Endothelial cell of umbilical vein (primary cell): ENCODE data around the gene VASH2. TPM values are rescaled to one million over a fixed set of nuclear protein-coding genes. Genes with fewer than 3 reads are reported as not detected.

Experiments used
- BruUV-seq: library from RNA; stranded (reverse); fragments of 400-500 nt; replicated peaks from 2 replicates; lab custom pipeline; 2021; lab: Mats Ljungman, UMichigan
- CTCF ChIA-PET: fragments of 300-600, 350-600 bp; sonication (Branson Sonifier 250); formaldehyde crosslinking; loops from one replicate; lab custom pipeline; 2021; ENCODE audit warnings: antibody characterized with exemption, inconsistent platforms; lab: Charles Lee
- POLR2A ChIA-PET: fragments of 300-600, 350-600 bp; sonication (Branson Sonifier 250); formaldehyde crosslinking; loops from one replicate; lab custom pipeline; 2021; ENCODE audit warnings: antibody characterized with exemption, inconsistent platforms; lab: Charles Lee
- DNase-seq: peaks from one replicate; pipeline ENCODE4 v3.0.0-alpha.2; 2011; ENCODE audit warnings: low read depth, low spot score
- FAIRE-seq: peaks from 2 replicates; lab custom pipeline; 2011; peaks lifted over from hg19 to GRCh38; lab: Jason Lieb, UNC
- H2AFZ ChIP-seq: 2 replicates; pipeline ENCODE4 v1.6.0; 2012; ENCODE audit warnings: low read depth, low read length, control low read depth, inconsistent platforms
- H3K27ac ChIP-seq: 2 replicates; pipeline ENCODE4 v1.5.1; 2011; ENCODE audit warnings: low read depth, mild to moderate bottlenecking, control low read depth, low read length, moderate library complexity; ENCODE audit not compliant: insufficient read depth
- H3K27me3 ChIP-seq, 2 experiments: 2 replicates each; pipeline versions ENCODE4 v1.6.0 to v1.6.1; 2011; ENCODE audit warnings: low read length in 2 of 2, mixed read lengths in 1 of 2; ENCODE audit not compliant: control insufficient read depth in 2 of 2, insufficient read depth in 2 of 2
- H3K36me3 ChIP-seq, 2 experiments: 2 replicates in 1 of 2; 3 replicates in 1 of 2; pipeline ENCODE4 v1.5.1; 2011; ENCODE audit warnings: low read length in 2 of 2, mild to moderate bottlenecking in 1 of 2, moderate library complexity in 1 of 2; ENCODE audit not compliant: control insufficient read depth in 2 of 2, insufficient read depth in 2 of 2; ENCODE audit errors: extremely low read depth in 1 of 2
- H3K4me1 ChIP-seq: 3 replicates; pipeline ENCODE4 v1.5.1; 2011; ENCODE audit warnings: mild to moderate bottlenecking, low read length; ENCODE audit not compliant: control insufficient read depth, insufficient read depth; ENCODE audit errors: extremely low read depth
- H3K4me2 ChIP-seq: 2 replicates; pipeline ENCODE4 v1.6.1; 2011; ENCODE audit warnings: low read length, control low read depth, mixed read lengths; ENCODE audit not compliant: insufficient read depth
- H3K4me3 ChIP-seq, 3 experiments: fragments of 200-600 bp in 1 of 3; sonication (generic), shearing (Covaris generic) in 1 of 3; replicated peaks in 1 of 3; 2 replicates each; pipeline ENCODE4 v1.5.1; 2011 to 2016; ENCODE audit warnings: control low read depth in 3 of 3, low read length in 3 of 3, mild to moderate bottlenecking in 2 of 3, inconsistent platforms in 1 of 3, low read depth in 1 of 3, moderate library complexity in 1 of 3; ENCODE audit not compliant: insufficient read depth in 1 of 3
- H3K79me2 ChIP-seq: 2 replicates; pipeline ENCODE4 v1.6.0; 2012; ENCODE audit warnings: low read length, inconsistent platforms; ENCODE audit not compliant: control insufficient read depth, insufficient read depth
- H3K9ac ChIP-seq: replicated peaks from 2 replicates; pipeline ENCODE3; 2011; ENCODE audit warnings: low read length, control low read depth; ENCODE audit not compliant: insufficient read depth; ENCODE audit errors: extremely low read depth
- H3K9me1 ChIP-seq: replicated peaks from 3 replicates; pipeline ENCODE4 v1.6.0; 2011; ENCODE audit warnings: mild to moderate bottlenecking, low read length; ENCODE audit not compliant: control insufficient read depth, insufficient read depth; ENCODE audit errors: extremely low read depth
- H3K9me3 ChIP-seq: replicated peaks from 2 replicates; pipeline ENCODE4 v1.5.1; 2012; ENCODE audit warnings: low read length, inconsistent platforms; ENCODE audit not compliant: control insufficient read depth, insufficient read depth
- H4K20me1 ChIP-seq: replicated peaks from 2 replicates; pipeline ENCODE3; 2011; ENCODE audit warnings: mild to moderate bottlenecking, low read length; ENCODE audit not compliant: control insufficient read depth, insufficient read depth; ENCODE audit errors: extremely low read depth
- CTCF ChIP-seq, 2 donors: IDR thresholded peaks; 1 replicate in 1 of 2; 2 replicates in 1 of 2; pipeline ENCODE4 v1.5.1; 2011; ENCODE audit warnings: low read length in 2 of 2, mild to moderate bottlenecking in 2 of 2, moderate library complexity in 2 of 2, control low read depth in 1 of 2, inconsistent platforms in 1 of 2, low read depth in 1 of 2; ENCODE audit not compliant: insufficient read depth in 1 of 2; ENCODE audit errors: extremely low read depth in 1 of 2
- EZH2 ChIP-seq: IDR thresholded peaks from 2 replicates; pipeline ENCODE4 v1.6.1; 2012; ENCODE audit warnings: borderline replicate concordance, low read depth, mild to moderate bottlenecking, moderate library complexity, low read length, inconsistent platforms; ENCODE audit not compliant: severe bottlenecking
- FOS ChIP-seq: IDR thresholded peaks from 2 replicates; pipeline ENCODE4 v1.6.1; 2011; ENCODE audit warnings: mild to moderate bottlenecking, low read length, moderate library complexity, borderline replicate concordance; ENCODE audit not compliant: insufficient read depth
- GATA2 ChIP-seq: IDR thresholded peaks from 2 replicates; pipeline ENCODE4 v1.7.0; 2011; ENCODE audit warnings: low read depth, mild to moderate bottlenecking, moderate library complexity, mixed read lengths, low read length; ENCODE audit not compliant: insufficient read length, insufficient read depth
- JUN ChIP-seq: IDR thresholded peaks from 2 replicates; pipeline ENCODE4 v1.6.1; 2011; ENCODE audit warnings: borderline replicate concordance, low read depth; ENCODE audit not compliant: insufficient read length, insufficient read depth
- MAX ChIP-seq: IDR thresholded peaks from 2 replicates; pipeline ENCODE4 v1.6.1; 2011; ENCODE audit not compliant: insufficient read depth, insufficient read length
- MYC ChIP-seq: IDR thresholded peaks from one replicate; pipeline ENCODE4 v1.6.1; 2011; ENCODE audit warnings: mild to moderate bottlenecking, low read depth, low read length
- POLR2A ChIP-seq: IDR thresholded peaks from 2 replicates; pipeline ENCODE4 v1.6.1; 2012; ENCODE audit warnings: low read depth, mild to moderate bottlenecking, control low read depth, low read length
- POLR2AphosphoS5 ChIP-seq: IDR thresholded peaks from 2 replicates; pipeline ENCODE4 v1.6.1; 2012; ENCODE audit warnings: low read depth, mild to moderate bottlenecking, control low read depth, low read length, moderate library complexity; ENCODE audit not compliant: insufficient read depth
- dilution Hi-C: fragments of 300-500 bp; cut with MboI; formaldehyde crosslinking; loops from one replicate; pipeline ENCODE4 v1.15.0; 2019; ENCODE audit warnings: low sequenced_read_pairs; ENCODE audit not compliant: extremely low pct_ligation_motif_present
- intact Hi-C: fragments of 100-400 bp; cut with micrococcal nuclease; formaldehyde crosslinking; loops from one replicate; pipeline ENCODE4 v1.10.0; 2022
- polyA plus RNA-seq, 4 experiments: library from polyadenylated mRNA; depleted of rRNA in 3 of 4; stranded (reverse) in 3 of 4; unstranded in 1 of 4; fragments of >200 nt; gene quantifications; 2 replicates each; pipeline versions ENCODE4 v1.2.1 to v1.2.3, GENCODE V29; 2011 to 2012; ENCODE audit warnings: missing spikeins in 1 of 4
- total RNA-seq: library from RNA; stranded (reverse); gene quantifications from 2 replicates; pipeline ENCODE4 v1.2.3, GENCODE V29; 2021

Gene VASH2
- total and polyA plus RNA-seq, 2 donors (not counting 3 experiments of a cell fraction or from before 2014, with no cell fraction given) = 0.70 to 2.9 TPM

GRCh38 chr1:212920896-212921295 lies 29.4 kb upstream of the VASH2 start:
- no peak for FAIRE-seq
- H4K20me1 ChIP-seq = no peaks in the 10 kb centered on the region
- H3K9me1 ChIP-seq = no peaks in the 10 kb centered on the region
- H3K36me3 ChIP-seq = no peaks in the 10 kb centered on the region
- dilution Hi-C loops = no loop called here
- no peaks in the 10 kb centered on the region for H3K4me1 ChIP-seq
- TF ChIP-seq CTCF (IDR thresholded peaks at IDR 0.05; ENCODE audit: extremely low read depth in 1 of 2, insufficient read depth in 1 of 2, low read depth in 1 of 2, low read length in 2 of 2) = peak; percentile 7 to 31
- no peak for TF ChIP-seq JUN
- no peak for TF ChIP-seq POLR2A
- TF ChIP-seq GATA2 = no peak
- TF ChIP-seq POLR2AphosphoS5 = no peak
- CTCF ChIA-PET = no interaction called here
- peaks cover 0 to 10% of the 10 kb centered on the region in 2 experiments for H3K27me3 ChIP-seq
- BruUV-seq = no TSS peak
- H3K79me2 ChIP-seq = no peaks in the 10 kb centered on the region
- H2AFZ ChIP-seq = no peak overlapping the region
- H3K4me3 ChIP-seq = no peak overlapping the region
- H3K9ac ChIP-seq = no peak overlapping the region
- no peak for DNase-seq
- POLR2A ChIA-PET = no interaction called here
- intact Hi-C loops = no loop called here
- H3K9me3 ChIP-seq = no peaks in the 10 kb centered on the region
- no peak overlapping the region for H3K4me2 ChIP-seq
- H3K27ac ChIP-seq = no peak overlapping the region

- no peaks in the 10 kb centered on the region for H3K79me2 ChIP-seq
- POLR2A ChIA-PET = interaction anchor here (0.6 kb wide), 1 partner anchor 199 kb away, joined by 6 read pairs; no protein-coding TSS in a partner anchor
- TF ChIP-seq POLR2A = no peak
- TF ChIP-seq CTCF (IDR thresholded peaks at IDR 0.05; ENCODE audit: extremely low read depth in 1 of 2, insufficient read depth in 1 of 2, low read depth in 1 of 2, low read length in 2 of 2) = no peak
- TF ChIP-seq MAX = no peak
- no peak for TF ChIP-seq POLR2AphosphoS5
- no peak for TF ChIP-seq FOS
- no peak for TF ChIP-seq JUN
- TF ChIP-seq EZH2 = no peak
- no peak for TF ChIP-seq GATA2
- no peak for TF ChIP-seq MYC
- H2AFZ ChIP-seq = no peak overlapping the region
- no peak for FAIRE-seq
- no peaks in the 10 kb centered on the region for H4K20me1 ChIP-seq
- CTCF ChIA-PET = interaction anchor here (1.2 kb wide), 1 partner anchor 29 kb away, joined by 3 read pairs; the partner anchor contains the start of gene VASH2
- dilution Hi-C loops = no loop called here
- intact Hi-C loops = no loop called here
- H3K36me3 ChIP-seq = no peaks in the 10 kb centered on the region
- DNase-seq = no peak
- no TSS peak for BruUV-seq
- H3K9me1 ChIP-seq = no peaks in the 10 kb centered on the region
- H3K9ac ChIP-seq = no peak overlapping the region
- no peaks in the 10 kb centered on the region for H3K4me1 ChIP-seq
- no peak overlapping the region for H3K4me2 ChIP-seq
- H3K4me3 ChIP-seq = no peak overlapping the region
- no peak overlapping the region for H3K27ac ChIP-seq
- H3K9me3 ChIP-seq = no peaks in the 10 kb centered on the region
- H3K27me3 ChIP-seq = peaks cover 0 to 8% of the 10 kb centered on the region in 2 experiments
Measured at GRCh38 chr1:212922016-212922415, 28.3 kb upstream of the VASH2 start.
